ENCODE data around the gene SPTBN1.
A peak's percentile ranks its signal among the peaks of the same experiment; 100 is the strongest.

Gene SPTBN1

DNA sequence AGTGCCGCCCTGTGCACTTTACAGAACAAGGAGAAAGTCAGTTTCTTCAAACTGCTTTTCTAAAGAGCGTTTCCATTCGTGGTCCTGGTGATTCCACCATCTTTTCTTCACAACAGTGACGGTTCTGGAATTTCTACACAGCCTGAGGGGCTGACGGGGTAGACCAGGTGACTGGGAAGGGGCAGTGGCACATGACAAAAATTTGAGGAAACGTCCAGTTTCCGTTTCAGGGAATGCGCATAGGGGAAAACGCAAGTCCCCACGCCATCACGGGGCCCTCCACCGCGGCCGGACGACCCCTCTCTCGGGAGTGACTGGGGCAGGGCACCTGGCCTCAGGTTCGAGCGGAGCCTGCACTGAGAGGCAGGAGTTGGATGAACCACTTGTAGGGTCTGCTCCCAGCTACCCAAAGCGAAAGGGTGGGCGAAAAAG, 980 bp upstream of the SPTBN1 start:
- TF ChIP-seq, protein P1, sequence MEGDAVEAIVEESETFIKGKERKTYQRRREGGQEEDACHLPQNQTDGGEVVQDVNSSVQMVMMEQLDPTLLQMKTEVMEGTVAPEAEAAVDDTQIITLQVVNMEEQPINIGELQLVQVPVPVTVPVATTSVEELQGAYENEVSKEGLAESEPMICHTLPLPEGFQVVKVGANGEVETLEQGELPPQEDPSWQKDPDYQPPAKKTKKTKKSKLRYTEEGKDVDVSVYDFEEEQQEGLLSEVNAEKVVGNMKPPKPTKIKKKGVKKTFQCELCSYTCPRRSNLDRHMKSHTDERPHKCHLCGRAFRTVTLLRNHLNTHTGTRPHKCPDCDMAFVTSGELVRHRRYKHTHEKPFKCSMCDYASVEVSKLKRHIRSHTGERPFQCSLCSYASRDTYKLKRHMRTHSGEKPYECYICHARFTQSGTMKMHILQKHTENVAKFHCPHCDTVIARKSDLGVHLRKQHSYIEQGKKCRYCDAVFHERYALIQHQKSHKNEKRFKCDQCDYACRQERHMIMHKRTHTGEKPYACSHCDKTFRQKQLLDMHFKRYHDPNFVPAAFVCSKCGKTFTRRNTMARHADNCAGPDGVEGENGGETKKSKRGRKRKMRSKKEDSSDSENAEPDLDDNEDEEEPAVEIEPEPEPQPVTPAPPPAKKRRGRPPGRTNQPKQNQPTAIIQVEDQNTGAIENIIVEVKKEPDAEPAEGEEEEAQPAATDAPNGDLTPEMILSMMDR (IDR thresholded peaks at IDR 0.05; ENCODE audit: control insufficient read depth, insufficient read depth, low read depth, low read length, missing control alignments), result no peak
- peak overlapping the region; percentile 87 for H3K4me3 ChIP-seq (ENCODE audit: control insufficient read depth, low read depth, low read length)
- no peak for DNase-seq (ENCODE audit: low read depth)

DNA sequence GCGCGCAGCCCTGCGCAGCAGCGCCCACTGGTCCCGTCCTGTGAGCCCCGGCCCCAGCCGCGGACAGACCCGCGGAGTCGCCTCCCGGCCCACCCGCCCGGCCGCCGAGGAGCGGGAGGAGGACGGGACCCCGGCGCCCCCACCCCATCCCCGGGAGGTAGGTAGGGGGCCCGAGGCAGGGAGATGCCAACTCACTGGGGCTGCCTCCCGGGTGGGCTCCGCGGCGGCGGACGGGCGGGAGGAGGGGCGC, 160 bp downstream of the SPTBN1 start:
- H3K4me3 ChIP-seq (ENCODE audit: control insufficient read depth, low read depth, low read length), result peak overlapping the region; percentile 87
- no peak for DNase-seq (ENCODE audit: low read depth)
- TF ChIP-seq, protein P1 (IDR thresholded peaks at IDR 0.05; ENCODE audit: control insufficient read depth, insufficient read depth, low read depth, low read length, missing control alignments), result no peak

DNA sequence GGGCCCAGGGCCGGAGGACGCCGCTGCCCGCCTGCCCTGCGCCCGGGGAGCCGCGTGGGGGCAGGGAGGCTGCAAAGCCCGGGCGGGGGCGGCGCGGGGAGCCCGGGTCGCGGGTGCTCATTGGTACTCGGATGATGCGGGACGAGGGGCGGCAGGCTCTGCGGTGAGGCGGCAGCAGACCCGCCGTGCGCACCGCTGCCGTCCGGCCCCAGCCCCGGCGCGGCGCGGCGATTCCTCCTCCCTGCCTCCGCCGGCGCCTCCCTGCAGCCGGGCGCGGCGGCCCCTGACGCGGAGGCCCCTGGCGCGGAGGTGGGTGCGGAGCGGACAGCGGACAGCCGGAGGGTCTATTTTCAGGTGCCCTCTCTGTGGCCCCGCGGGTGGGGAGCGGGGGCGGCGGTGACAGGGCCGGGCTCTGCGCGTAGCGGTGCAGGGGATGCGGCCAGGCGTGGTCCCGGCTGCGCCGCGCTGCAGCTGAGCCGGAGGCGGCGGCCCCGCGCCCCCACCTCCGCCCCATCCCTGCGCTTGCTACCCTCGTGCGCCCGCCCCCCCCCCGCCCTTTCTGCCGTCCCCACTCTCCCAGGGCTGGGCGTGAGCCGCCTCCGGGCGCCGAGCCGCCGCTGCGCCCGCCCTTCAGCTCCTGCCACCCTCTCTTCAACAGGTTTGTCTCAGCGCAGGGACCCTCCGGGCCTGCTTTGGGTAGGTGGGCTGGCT, 640 bp downstream of the SPTBN1 start:
- peak overlapping the region; percentile 87 for H3K4me3 ChIP-seq (ENCODE audit: control insufficient read depth, low read depth, low read length)
- TF ChIP-seq, protein P1 (IDR thresholded peaks at IDR 0.05; ENCODE audit: control insufficient read depth, insufficient read depth, low read depth, low read length, missing control alignments), result no peak
- no peak for DNase-seq (ENCODE audit: low read depth)

DNA sequence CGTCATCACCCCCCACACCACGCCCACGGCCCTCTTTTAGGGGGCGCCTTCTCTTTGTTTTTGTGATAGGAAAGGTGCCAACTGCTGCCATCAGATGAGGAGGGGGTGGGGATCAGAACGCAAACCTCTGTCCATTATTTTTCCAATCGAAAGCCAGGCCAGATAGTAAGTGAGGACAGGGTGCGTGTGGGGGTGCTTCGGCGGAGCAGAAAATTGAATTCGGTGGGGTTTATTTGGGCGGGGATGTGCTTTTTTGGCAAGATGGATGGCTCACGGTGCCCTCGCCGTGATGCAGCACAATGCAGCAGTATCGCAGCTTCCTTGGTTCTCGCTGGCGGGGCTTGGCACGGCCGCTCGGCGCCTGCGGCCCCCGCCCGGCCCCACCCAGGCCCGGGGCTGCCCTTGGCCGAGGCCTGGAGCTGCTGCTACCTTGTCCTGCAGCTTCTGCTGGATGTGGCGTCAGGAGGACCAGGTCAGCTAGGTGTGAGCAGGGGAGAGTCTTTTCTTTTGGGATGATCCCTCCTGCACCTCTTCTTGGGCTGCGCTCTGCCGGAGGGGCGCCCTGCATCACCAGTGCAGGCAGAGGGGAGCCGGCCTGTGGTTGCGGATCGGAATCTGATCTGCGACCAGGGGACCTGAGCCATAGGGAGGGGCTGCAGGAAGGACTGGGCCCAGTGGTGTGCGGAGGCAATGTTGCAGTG, 1.3 kb downstream of the SPTBN1 start:
- DNase-seq (ENCODE audit: low read depth), result no peak

DNA sequence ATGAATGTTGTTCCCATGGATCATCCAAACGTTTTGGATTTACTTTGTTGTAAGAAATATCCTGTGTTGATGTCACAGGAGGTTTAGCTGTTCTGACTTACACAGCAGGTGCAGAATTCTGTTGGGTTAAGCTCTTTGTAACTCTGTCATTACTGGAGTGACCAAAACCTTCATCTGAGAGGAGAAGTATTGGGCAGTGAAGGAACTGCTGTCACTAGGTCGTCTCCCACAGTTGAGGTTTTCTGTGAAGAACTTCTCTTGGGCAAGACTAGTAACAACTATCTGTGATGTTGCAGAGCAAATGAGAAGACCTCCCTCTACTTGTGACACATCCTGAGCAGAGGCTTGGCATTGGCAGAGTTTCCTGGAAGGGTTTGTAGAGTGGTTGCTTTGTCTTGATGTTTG, 2.9 kb downstream of the SPTBN1 start:
- TF ChIP-seq, protein P1 (IDR thresholded peaks at IDR 0.05; ENCODE audit: control insufficient read depth, insufficient read depth, low read depth, low read length, missing control alignments), result no peak
- no peak overlapping the region for H3K4me3 ChIP-seq (ENCODE audit: control insufficient read depth, low read depth, low read length)
- no peak for DNase-seq (ENCODE audit: low read depth)

More for the DNA sequence above, 1.3 kb downstream of the SPTBN1 start:
- TF ChIP-seq, protein P1 (IDR thresholded peaks at IDR 0.05; ENCODE audit: control insufficient read depth, insufficient read depth, low read depth, low read length, missing control alignments), result no peak
- peak overlapping the region; percentile 87 for H3K4me3 ChIP-seq (ENCODE audit: control insufficient read depth, low read depth, low read length)

DNA sequence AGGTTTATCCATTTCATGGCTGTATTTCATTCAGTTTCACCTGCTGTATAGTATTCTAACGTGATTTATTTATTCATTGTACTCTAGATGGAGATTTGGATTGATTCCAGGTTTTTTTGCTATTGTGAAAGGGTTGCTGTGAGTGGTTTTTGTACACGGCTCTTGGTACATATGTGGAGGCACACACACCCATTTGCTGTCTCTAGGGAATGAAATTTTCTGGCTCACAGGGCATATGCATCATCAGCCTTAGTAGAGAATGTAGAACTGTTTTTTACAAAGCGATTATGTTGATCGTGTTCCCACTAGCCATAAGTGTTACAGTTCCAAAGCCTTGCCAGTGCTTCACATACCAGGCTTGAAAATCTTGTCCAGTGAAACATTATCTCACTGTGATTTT, 5.1 kb downstream of the SPTBN1 start:
- H3K4me3 ChIP-seq (ENCODE audit: control insufficient read depth, low read depth, low read length), result no peak overlapping the region
- no peak for DNase-seq (ENCODE audit: low read depth)
- TF ChIP-seq, protein P1 (IDR thresholded peaks at IDR 0.05; ENCODE audit: control insufficient read depth, insufficient read depth, low read depth, low read length, missing control alignments), result no peak
